ENCODE data around the gene ENTPD8. TPM values are rescaled to one million over a fixed set of nuclear protein-coding genes. Genes with fewer than 3 reads are reported as not detected.
A peak's percentile ranks its signal among the peaks of the same experiment; 100 is the strongest.

ENTPD8 gene
- total and polyA plus RNA-seq, 10 of the 15 experiments (the other 5 are each of a cell fraction or from before 2014, with no cell fraction given) = not detected

GRCh38 chr9:137454597-137455358 is 13.6 kb upstream of the ENTPD8 start:
- in situ Hi-C loops (cut with MboI) (no loop called here), intact Hi-C loops (cut with micrococcal nuclease; ENCODE audit: unreplicated experiment) (no loop called here)
- Histone ChIP-seq H3K9ac (ENCODE audit: control insufficient read depth, insufficient read depth, low read length) (peak overlapping the region; percentile 64; the same call in 1 of the 2 replicates), H3K4me3 (peak overlapping the region; percentile 78), H3K4me2 (ENCODE audit: control insufficient read depth, insufficient read depth) (peak overlapping the region; percentile 97), H4K20me1 (ENCODE audit: control insufficient read depth, insufficient read depth) (no peaks in the 10 kb centered on the region), H3K9me3 (replicated peaks; ENCODE audit: control insufficient read depth, insufficient read depth, low read length) (no peaks in the 10 kb centered on the region), H2AFZ (ENCODE audit: control insufficient read depth, low read depth, low read length) (peak overlapping the region; percentile 72; the same call in 1 of the 2 replicates), H3K4me1 (ENCODE audit: control insufficient read depth, insufficient read depth, low read length) (peaks cover 18% of the 10 kb centered on the region), H3K36me3 (ENCODE audit: control insufficient read depth in 2 of 2, insufficient read depth in 2 of 2, low read length in 1 of 2) (no peaks in the 10 kb centered on the region), H3K27ac (ENCODE audit: control insufficient read depth, insufficient read depth) (peak overlapping the region; percentile 58; the same call in 1 of the 2 replicates), H3K79me2 (ENCODE audit: control insufficient read depth, insufficient read depth, low read length) (peaks cover 9% of the 10 kb centered on the region), H3K27me3 (replicated peaks in 1 of 2; ENCODE audit: control insufficient read depth in 2 of 2, insufficient read depth in 2 of 2, low read length in 1 of 2) (no peaks in the 10 kb centered on the region)
- SMC1A ChIA-PET (ENCODE audit: uncharacterized antibody, unreplicated experiment) = no interaction called here
- ATAC-seq (no peak), FAIRE-seq (no peak), DNase-seq (ENCODE audit: low read depth, low spot score) (no peak)
- RAD21 ChIA-PET (ENCODE audit: unreplicated experiment) = no interaction called here
- no TSS peak for BruUV-seq (replicated peaks)
- CTCF ChIA-PET = interaction anchor here (0.6 kb wide), 2 partner anchors 83 to 218 kb away, joined by 3 read pairs; no protein-coding TSS in a partner anchor
- TF ChIP-seq STAT1 (conservative IDR thresholded peaks at IDR 0.05) = no peak
- TF ChIP-seq SMARCA5 (IDR thresholded peaks at IDR 0.05) = no peak
- TF ChIP-seq LARP7 (IDR thresholded peaks at IDR 0.05) = 0 out of 2 replicates have a peak, but pooled peaks have one; percentile 22
- TF ChIP-seq GATAD2B (conservative IDR thresholded peaks at IDR 0.05; ENCODE audit: low read depth) = peak; percentile 56; the same call in 1 of the 2 replicates
- 0 out of 2 replicates have a peak, but pooled peaks have one; percentile 28 for TF ChIP-seq NBN (IDR thresholded peaks at IDR 0.05)
- no peak for TF ChIP-seq STAT3 (IDR thresholded peaks at IDR 0.05; ENCODE audit: low read depth, low read length)
- 0 out of 2 replicates have a peak, but pooled peaks have one; percentile 58 for TF ChIP-seq HDGF (IDR thresholded peaks at IDR 0.05)
- no peak for TF ChIP-seq MEF2B (IDR thresholded peaks at IDR 0.05; ENCODE audit: partially characterized antibody, poor library complexity, severe bottlenecking)
- POLR2A ChIA-PET = interaction anchor here (0.6 kb wide), 1 partner anchor 215 kb away, joined by 4 read pairs; no protein-coding TSS in a partner anchor
- 45% methylated on average over 30 of the region's 30 CpGs for WGBS (ENCODE audit: insufficient coverage, insufficient replicate concordance, low lambda C conversion rate, missing lambda C conversion rate)
